ENCODE results near the gene CATSPER4. TPM values are rescaled to one million over a fixed set of nuclear protein-coding genes. Genes with fewer than 3 reads are reported as not detected.

Gene CATSPER4
- total RNA-seq, 1 donor from 2014 or later = not detected

- intact Hi-C loops (cut with DNase I) = no loop called here
- peak; percentile 75 for TF ChIP-seq CTCF (IDR thresholded peaks at IDR 0.05)
- no peaks in the 10 kb centered on the region for H3K27me3 ChIP-seq
- peak within 1 kb of the TSS; percentile 81 for H3K27ac ChIP-seq
- ATAC-seq (peak; percentile 99), DNase-seq (peak; percentile 99)
- peaks cover 8% of the 10 kb centered on the region for H3K4me1 ChIP-seq
- H3K9me3 ChIP-seq = no peaks in the 10 kb centered on the region
- H3K4me3 ChIP-seq = peak within 1 kb of the TSS; percentile 76
- no peaks in the 10 kb centered on the region for H3K36me3 ChIP-seq
These were observed 43.7 kb downstream of the CATSPER4 start, which contains the start of gene CEP85 for GRCh38 chr1:26233903-26234643. Gene CEP85 (plus strand): TSS chr1:26234200. CDS start chr1:26239784, 5,584 bp downstream.

GRCh38 chr1:26234644-26235370, 44.4 kb downstream of the CATSPER4 start:
- intact Hi-C loops (cut with DNase I) = no loop called here
- no peaks in the 10 kb centered on the region for H3K9me3 ChIP-seq
- TF ChIP-seq CTCF (IDR thresholded peaks at IDR 0.05) = no peak
- peak overlapping the region; percentile 81 for H3K27ac ChIP-seq
- no peaks in the 10 kb centered on the region for H3K27me3 ChIP-seq
- ATAC-seq (no peak), DNase-seq (no peak)
- H3K36me3 ChIP-seq = no peaks in the 10 kb centered on the region
- peak overlapping the region; percentile 76 for H3K4me3 ChIP-seq
- peaks cover 8% of the 10 kb centered on the region for H3K4me1 ChIP-seq

GRCh38 chr1:26237230-26237966, 47.0 kb downstream of the CATSPER4 start:
- DNase-seq (no peak), ATAC-seq (no peak)
- Histone ChIP-seq H3K27ac (no peak overlapping the region), H3K4me1 (peaks cover 8% of the 10 kb centered on the region), H3K4me3 (no peak overlapping the region), H3K9me3 (no peaks in the 10 kb centered on the region), H3K27me3 (no peaks in the 10 kb centered on the region), H3K36me3 (peaks cover 5% of the 10 kb centered on the region)
- TF ChIP-seq CTCF (IDR thresholded peaks at IDR 0.05) = no peak
- intact Hi-C loops (cut with DNase I) = no loop called here

DNA sequence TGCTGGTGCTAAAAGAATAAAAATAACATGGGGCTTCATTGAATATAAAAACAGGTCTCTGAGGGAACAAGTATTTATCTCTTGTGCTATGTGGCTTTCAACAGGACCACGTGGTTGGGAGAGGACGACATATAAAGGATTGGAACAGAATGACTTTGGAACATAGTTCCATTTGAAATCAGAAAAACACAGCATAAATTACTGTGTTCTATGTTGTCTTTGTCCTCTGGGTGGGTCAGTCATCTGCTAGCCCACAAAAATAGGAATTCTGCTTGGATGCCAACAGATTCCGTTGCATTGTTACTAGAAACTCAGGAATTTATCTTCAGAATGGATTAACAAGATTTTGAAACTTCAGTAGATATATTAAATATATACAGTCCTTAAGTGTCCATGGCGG, 49.5 kb downstream of the CATSPER4 start:
- Histone ChIP-seq H3K27me3 (no peaks in the 10 kb centered on the region), H3K36me3 (peaks cover 5% of the 10 kb centered on the region), H3K27ac (no peak overlapping the region), H3K4me1 (peaks cover 4% of the 10 kb centered on the region), H3K4me3 (no peak overlapping the region), H3K9me3 (no peaks in the 10 kb centered on the region)
- no peak for DNase-seq
- intact Hi-C loops (cut with DNase I) = no loop called here
- TF ChIP-seq CTCF (IDR thresholded peaks at IDR 0.05) = no peak
- ATAC-seq = no peak

Other genes starting within 250 kb of the CATSPER4 start
- gene PAFAH2, start 192.5 kb upstream of the CATSPER4 start, total RNA-seq = 22.6 TPM
- 0.49 TPM for gene EXTL1, start 168.8 kb upstream of the CATSPER4 start, total RNA-seq
- gene SLC30A2, start 144.5 kb upstream of the CATSPER4 start, total RNA-seq = not detected
- gene TRIM63, start 123.0 kb upstream of the CATSPER4 start, total RNA-seq = 0.46 TPM
- 11.4 TPM for gene PDIK1L, start 78.8 kb upstream of the CATSPER4 start, total RNA-seq
- 6.9 TPM for gene FAM110D, start 31.5 kb upstream of the CATSPER4 start, total RNA-seq
- gene C1orf232, start 21.6 kb upstream of the CATSPER4 start, total RNA-seq = not detected
- 22.6 TPM for gene ZNF593, start 20.7 kb upstream of the CATSPER4 start, total RNA-seq
- not detected for gene ZNF593OS, start 18.8 kb upstream of the CATSPER4 start, total RNA-seq
- 21.6 TPM for gene CNKSR1, start 13.1 kb upstream of the CATSPER4 start, total RNA-seq
- gene CEP85, start 43.6 kb downstream of the CATSPER4 start, total RNA-seq = 10.3 TPM
- gene SH3BGRL3, start 89.5 kb downstream of the CATSPER4 start, total RNA-seq = 169 TPM
- 37.0 TPM for gene UBXN11, start 116.0 kb downstream of the CATSPER4 start, total RNA-seq
- gene CD52, start 127.4 kb downstream of the CATSPER4 start, total RNA-seq = 348 TPM
- gene CRYBG2, start 163.5 kb downstream of the CATSPER4 start, total RNA-seq = 6.9 TPM
- gene ZNF683, start 182.1 kb downstream of the CATSPER4 start, total RNA-seq = 1.1 TPM
- not detected for gene LIN28A, start 220.2 kb downstream of the CATSPER4 start, total RNA-seq
- 41.1 TPM for gene DHDDS, start 241.7 kb downstream of the CATSPER4 start, total RNA-seq

Data from upper lobe of right lung (tissue), 1 donor.